ENCODE data around the gene TTC3.

TTC3 gene

DNA sequence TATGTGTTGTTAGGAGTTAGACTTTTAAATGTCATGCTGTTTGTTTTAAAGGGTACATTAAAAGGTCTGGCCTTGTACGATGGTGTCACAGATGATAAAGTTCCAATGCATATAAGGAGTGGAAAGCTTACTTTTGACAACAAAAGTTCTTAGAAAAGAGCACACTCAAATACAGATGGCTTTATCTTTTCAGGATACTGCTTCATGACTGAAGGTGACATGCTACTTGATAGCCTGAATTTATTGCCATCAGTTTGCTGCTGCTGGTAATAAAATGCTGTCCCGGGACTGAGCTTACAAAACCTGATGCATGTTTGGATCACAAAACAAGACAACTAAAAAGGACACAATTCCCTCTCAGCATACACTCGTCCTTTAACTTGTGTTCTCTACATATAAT is 84.9 kb downstream of the TTC3 start:
- DNase-seq = no peak

GRCh38 chr21:37159053-37159776 is 86.2 kb downstream of the TTC3 start:
- no peak for DNase-seq

- no peak for DNase-seq
Observed at GRCh38 chr21:37159949-37160348, 86.9 kb downstream of the TTC3 start.

DNA sequence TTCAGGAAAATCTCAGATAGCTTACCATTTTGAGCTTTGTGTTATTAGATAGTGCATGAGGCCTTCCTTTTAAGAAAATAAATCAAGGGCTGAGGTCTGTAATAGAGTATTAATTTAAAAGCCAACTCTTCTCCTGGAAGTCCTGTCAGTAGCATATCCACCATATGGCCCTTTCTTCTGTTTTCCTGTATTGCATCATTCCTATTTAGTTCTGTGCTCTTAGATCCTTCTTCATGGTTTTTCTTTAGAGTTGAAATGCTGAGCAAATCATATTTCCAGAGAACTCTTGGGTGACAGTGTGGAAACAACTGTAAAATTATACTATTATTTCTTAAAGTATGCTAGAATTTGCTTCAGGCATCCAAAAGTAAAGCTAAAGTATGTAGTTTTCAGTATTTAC is 91.7 kb downstream of the TTC3 start:
- no peak for DNase-seq

DNA sequence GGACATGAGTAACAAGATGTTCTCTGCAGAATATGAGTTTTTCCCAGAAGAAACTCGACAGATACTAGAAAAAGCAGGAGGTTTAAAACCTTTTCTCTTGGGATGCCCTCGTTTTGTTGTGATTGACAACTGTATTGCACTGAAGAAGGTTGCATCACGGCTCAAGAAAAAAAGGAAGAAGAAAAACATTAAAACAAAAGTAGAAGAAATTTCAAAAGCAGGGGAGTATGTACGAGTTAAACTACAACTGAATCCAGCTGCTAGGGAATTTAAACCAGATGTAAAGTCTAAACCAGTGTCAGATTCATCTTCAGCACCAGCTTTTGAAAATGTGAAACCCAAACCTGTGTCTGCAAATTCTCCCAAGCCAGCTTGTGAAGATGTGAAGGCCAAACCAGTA is 92.5 kb downstream of the TTC3 start:
- no peak for DNase-seq

GRCh38 chr21:37166733-37167132 is 93.7 kb downstream of the TTC3 start:
- no peak for DNase-seq

GRCh38 chr21:37168666-37169065 is 95.6 kb downstream of the TTC3 start:
- DNase-seq = no peak

GRCh38 chr21:37172646-37173045 is 99.6 kb downstream of the TTC3 start:
- DNase-seq = no peak

DNA sequence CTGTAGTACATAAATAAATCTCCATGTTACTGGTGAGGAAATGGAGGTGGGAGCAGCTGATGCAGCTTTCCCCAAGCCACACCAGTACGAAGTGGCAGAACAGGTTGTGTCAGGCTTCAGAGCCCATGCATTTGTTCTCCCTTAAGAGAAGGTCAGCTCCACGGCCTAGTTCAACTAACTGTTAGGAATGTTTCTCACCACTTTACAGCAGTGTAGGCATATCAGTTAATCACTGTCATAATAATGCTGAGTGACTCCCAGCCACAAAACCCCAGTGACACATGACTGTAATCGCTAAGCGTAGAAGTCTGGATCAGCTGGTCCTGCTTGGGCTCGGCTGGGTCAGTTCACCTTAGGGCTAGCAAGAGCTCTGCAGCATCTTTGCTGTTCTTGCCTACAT is 103.7 kb downstream of the TTC3 start:
- no peak for DNase-seq

- no peak for DNase-seq
Observed at GRCh38 chr21:37181059-37181458, 108.0 kb downstream of the TTC3 start.

- DNase-seq = no peak
Observed at GRCh38 chr21:37182222-37182621, 109.2 kb downstream of the TTC3 start.

GRCh38 chr21:37183749-37184148 is 110.7 kb downstream of the TTC3 start:
- no peak for DNase-seq

DNA sequence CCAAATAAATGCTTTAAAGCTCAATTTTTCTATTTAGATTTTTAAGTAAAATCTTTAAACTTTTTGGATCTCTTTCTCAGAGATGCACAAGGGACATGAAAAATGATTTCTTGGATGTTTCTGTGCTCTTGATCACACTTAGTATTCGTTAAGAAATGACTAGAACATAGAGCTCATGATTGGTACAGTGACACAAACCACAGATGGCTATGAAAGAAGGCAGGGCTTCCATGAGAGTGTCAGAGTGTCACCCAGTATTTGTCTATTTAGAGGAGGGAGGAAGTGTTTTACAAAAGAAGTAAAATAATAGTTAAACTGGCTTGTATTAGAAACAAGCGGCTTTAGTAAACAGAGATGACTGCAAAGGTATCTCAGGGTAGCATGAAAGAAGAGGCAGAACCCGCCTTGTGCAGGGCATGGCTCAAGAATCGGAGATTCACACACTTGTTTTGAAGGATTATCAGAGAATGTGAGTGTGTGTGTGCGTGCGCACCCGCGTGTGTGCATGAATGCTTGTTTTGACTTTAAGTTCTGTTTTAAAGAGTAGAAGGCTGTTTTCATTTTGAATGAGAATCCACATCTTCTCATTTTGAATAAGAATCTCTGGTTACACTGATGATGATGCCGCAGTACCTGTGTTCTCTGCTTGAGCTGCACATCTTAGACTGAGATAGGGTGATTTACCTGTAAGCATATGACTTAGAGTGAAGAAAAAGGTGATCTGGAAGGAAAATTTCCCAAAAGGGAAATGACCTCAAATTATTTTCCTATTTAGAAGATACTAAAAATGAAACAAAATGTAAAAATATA is 111.9 kb downstream of the TTC3 start:
- no peak for DNase-seq

- DNase-seq = no peak
Observed at GRCh38 chr21:37186983-37187382, 113.9 kb downstream of the TTC3 start.

- DNase-seq = no peak
Observed at GRCh38 chr21:37188825-37189224, 115.8 kb downstream of the TTC3 start.

- DNase-seq = no peak
Observed at GRCh38 chr21:37192019-37192418, 119.0 kb downstream of the TTC3 start.

DNA sequence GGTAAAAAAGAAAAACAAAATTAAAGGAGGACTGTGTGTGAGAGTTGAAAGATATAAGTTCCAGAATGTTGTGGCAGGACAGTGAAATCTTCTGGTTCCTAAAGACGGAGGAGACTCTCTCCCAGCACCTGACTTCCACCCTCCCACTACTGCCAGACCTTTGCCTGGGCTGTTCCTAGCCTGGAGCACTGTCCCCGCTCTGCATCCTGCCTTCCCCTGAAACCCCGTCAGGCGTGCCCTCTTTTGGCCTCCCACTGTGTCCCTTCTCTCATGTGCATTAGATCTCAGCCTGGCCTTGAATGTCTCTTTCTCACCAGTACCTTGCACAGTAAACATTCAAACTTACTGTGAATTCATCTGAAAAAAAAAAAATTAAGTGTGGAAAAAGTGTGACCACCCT is 120.0 kb downstream of the TTC3 start:
- no peak for DNase-seq

- DNase-seq = no peak
Observed at GRCh38 chr21:37193676-37194075, 120.6 kb downstream of the TTC3 start.

GRCh38 chr21:37195059-37195458 is 122.0 kb downstream of the TTC3 start:
- no peak for DNase-seq

- no peak for DNase-seq
Observed at GRCh38 chr21:37195610-37196009, 122.6 kb downstream of the TTC3 start.

DNA sequence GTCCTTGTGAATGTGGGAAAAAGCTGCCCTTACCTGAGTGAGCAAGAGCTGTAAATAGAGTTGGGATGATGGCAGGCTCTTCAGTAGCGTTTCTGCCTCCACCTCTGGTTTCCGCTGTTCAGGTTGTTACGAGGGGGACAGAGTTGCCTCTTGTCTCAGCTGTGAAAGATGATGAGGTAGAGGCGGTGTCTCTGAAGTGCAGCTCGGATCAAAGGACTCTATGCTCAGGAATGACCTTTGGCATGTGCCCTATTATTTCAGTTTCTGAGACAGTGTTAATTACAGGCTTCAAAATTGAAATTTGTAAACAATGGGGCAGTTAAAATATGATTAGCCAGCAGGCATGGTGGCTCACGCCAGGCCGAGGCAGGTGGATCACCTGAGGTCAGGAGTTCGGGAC is 123.8 kb downstream of the TTC3 start:
- no peak for DNase-seq

DNA sequence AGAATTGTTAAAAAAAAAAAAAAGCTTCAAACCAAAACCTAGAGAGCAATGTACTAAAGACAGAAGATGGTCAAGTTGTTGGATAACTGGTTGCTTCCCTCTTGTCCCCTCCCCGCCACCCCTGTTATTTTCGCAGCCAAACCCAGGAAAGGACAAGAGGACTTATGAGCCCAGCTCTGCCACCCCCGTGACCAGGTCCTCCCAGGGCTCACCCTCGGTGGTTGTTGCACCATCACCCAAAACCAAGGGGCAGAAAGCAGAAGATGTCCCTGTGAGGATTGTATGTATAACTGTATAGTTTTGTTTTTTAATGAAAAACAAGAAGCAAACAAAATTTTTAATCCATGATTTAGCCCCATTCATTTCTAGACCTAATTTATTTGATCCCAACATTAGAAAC is 124.7 kb downstream of the TTC3 start:
- no peak for DNase-seq

- DNase-seq = peak; percentile 60
Observed at GRCh38 chr21:37199057-37199924, 126.2 kb downstream of the TTC3 start.

Measured in amniotic stem cell (primary cell).